CD14-positive monocyte (primary cell): ENCODE results near the gene THSD7B. TPM values are rescaled to one million over a fixed set of nuclear protein-coding genes. Genes with fewer than 3 reads are reported as not detected.

ENCODE experiments used
- DNase-seq, 3 donors: peaks; one replicate each; pipeline ENCODE4 v3.0.0-alpha.2; 2011 to 2022
- H2AFZ ChIP-seq: 2 replicates; pipeline ENCODE4 v1.6.0; 2012; ENCODE audit warnings: mild to moderate bottlenecking, low read depth, low read length, inconsistent platforms; ENCODE audit not compliant: insufficient read depth, poor library complexity, severe bottlenecking
- H3K27ac ChIP-seq, 2 donors: 1 replicate in 1 of 2; 2 replicates in 1 of 2; pipeline ENCODE4 v1.5.1; 2012 to 2013; ENCODE audit warnings: low read length in 2 of 2, control low read depth in 1 of 2, inconsistent platforms in 1 of 2, low read depth in 1 of 2, mild to moderate bottlenecking in 1 of 2
- H3K27me3 ChIP-seq, 2 donors: one replicate each; pipeline versions ENCODE4 v1.6.0 to v1.6.1; 2011 to 2013; ENCODE audit warnings: low read length in 2 of 2; ENCODE audit not compliant: control insufficient read depth in 2 of 2, insufficient read depth in 2 of 2
- H3K36me3 ChIP-seq, 2 donors: replicated peaks in 1 of 2; 1 replicate in 1 of 2; 2 replicates in 1 of 2; pipeline versions ENCODE4 v1.5.1 to v1.6.1; 2012 to 2013; ENCODE audit warnings: low read length in 2 of 2, control low read depth in 1 of 2, inconsistent platforms in 1 of 2, mild to moderate bottlenecking in 1 of 2; ENCODE audit not compliant: insufficient read depth in 2 of 2, control insufficient read depth in 1 of 2
- H3K4me1 ChIP-seq, 2 donors: 1 replicate in 1 of 2; 2 replicates in 1 of 2; pipeline versions ENCODE4 v1.5.1 to v1.6.1; 2012 to 2013; ENCODE audit warnings: low read length in 2 of 2, control low read depth in 1 of 2, inconsistent platforms in 1 of 2, mild to moderate bottlenecking in 1 of 2, moderate library complexity in 1 of 2; ENCODE audit not compliant: insufficient read depth in 2 of 2, control insufficient read depth in 1 of 2
- H3K4me2 ChIP-seq: replicated peaks from 2 replicates; pipeline ENCODE3; 2012; ENCODE audit warnings: low read length, moderate library complexity, mild to moderate bottlenecking; ENCODE audit not compliant: poor library complexity, severe bottlenecking; ENCODE audit errors: extremely low read depth
- H3K4me3 ChIP-seq, 3 experiments: fragments of 200-600 bp in 1 of 3; sonication (generic) in 1 of 3; replicated peaks in 1 of 3; 1 replicate in 2 of 3; 2 replicates in 1 of 3; pipeline ENCODE4 v1.5.1; 2011 to 2013; ENCODE audit warnings: low read length in 3 of 3, mild to moderate bottlenecking in 3 of 3, control low read depth in 2 of 3, low read depth in 2 of 3, inconsistent platforms in 1 of 3, moderate library complexity in 1 of 3
- H3K79me2 ChIP-seq: 2 replicates; pipeline ENCODE4 v1.6.0; 2012; ENCODE audit warnings: mild to moderate bottlenecking, control low read depth, inconsistent platforms, low read length, moderate library complexity; ENCODE audit not compliant: insufficient read depth
- H3K9ac ChIP-seq: 2 replicates; pipeline ENCODE4 v1.6.0; 2017; ENCODE audit warnings: low read length, mild to moderate bottlenecking; ENCODE audit not compliant: insufficient read depth, poor library complexity, severe bottlenecking
- H3K9me3 ChIP-seq, 2 donors: replicated peaks in 1 of 2; 1 replicate in 1 of 2; 2 replicates in 1 of 2; pipeline versions ENCODE4 v1.5.1 to v1.6.1; 2012 to 2013; ENCODE audit warnings: low read length in 2 of 2, control low read depth in 1 of 2; ENCODE audit not compliant: control insufficient read depth in 1 of 2, insufficient read depth in 1 of 2
- H4K20me1 ChIP-seq: 2 replicates; pipeline ENCODE4 v1.6.0; 2012; ENCODE audit warnings: mild to moderate bottlenecking, low read length, control low read depth, moderate library complexity; ENCODE audit not compliant: insufficient read depth
- H3K27ac Mint-ChIP-seq, 7 donors: one replicate each; pipeline ENCODE4 v1.8.0; 2020; ENCODE audit warnings: mild to moderate bottlenecking in 7 of 7, mixed read lengths in 7 of 7, moderate library complexity in 6 of 7, inconsistent platforms in 2 of 7
- H3K27me3 Mint-ChIP-seq, 3 donors: one replicate each; pipeline ENCODE4 v1.8.0; 2021 to 2022; ENCODE audit warnings: low read depth in 3 of 3, mild to moderate bottlenecking in 3 of 3, mixed read lengths in 3 of 3, moderate library complexity in 3 of 3, inconsistent platforms in 1 of 3
- H3K36me3 Mint-ChIP-seq, 2 donors: one replicate each; pipeline ENCODE4 v1.8.0; 2020; ENCODE audit warnings: mixed read lengths in 2 of 2, inconsistent platforms in 1 of 2, mild to moderate bottlenecking in 1 of 2
- H3K4me1 Mint-ChIP-seq: one replicate; pipeline ENCODE4 v1.8.0; 2020; ENCODE audit warnings: mild to moderate bottlenecking, mixed read lengths
- H3K4me3 Mint-ChIP-seq, 2 donors: one replicate each; pipeline ENCODE4 v1.8.0; 2020; ENCODE audit warnings: mild to moderate bottlenecking in 2 of 2, mixed read lengths in 2 of 2, moderate library complexity in 1 of 2
- H3K9me3 Mint-ChIP-seq, 7 donors: one replicate each; pipeline ENCODE4 v1.8.0; 2020 to 2022; ENCODE audit warnings: mixed read lengths in 7 of 7, mild to moderate bottlenecking in 6 of 7, moderate library complexity in 6 of 7, inconsistent platforms in 2 of 7
- WGBS: methylation state at CpG from one replicate; pipeline ENCODE4 v1.1.5; 2013; ENCODE audit warnings: missing lambda C conversion rate; ENCODE audit not compliant: insufficient coverage; 5-methylcytosine and 5-hydroxymethylcytosine counted together
- intact Hi-C, 2 donors: fragments of 100-400 bp; cut with micrococcal nuclease; formaldehyde crosslinking; loops; one replicate each; pipeline versions ENCODE4 v1.15.0 to v1.15.1; 2023
- polyA plus RNA-seq, 3 donors: library from polyadenylated mRNA; depleted of rRNA in 1 of 3; unstranded in 2 of 3; stranded (reverse) in 1 of 3; fragments of 300-500 nt in 2 of 3; fragments of >200 nt in 1 of 3; fragmentation: Illumina TruSeq in 2 of 3; gene quantifications; 1 replicate in 2 of 3; 2 replicates in 1 of 3; pipeline ENCODE4 v1.2.3, GENCODE V29; 2012 to 2021
- TF ChIP-seq, protein P1 (sequence below): fragments of 200-600 bp; IDR thresholded peaks from one replicate; pipeline ENCODE4 v1.8.0; 2022; ENCODE audit warnings: antibody characterized with exemption, mild to moderate bottlenecking

Gene THSD7B
- polyA plus RNA-seq, 3 donors = not detected

DNA sequence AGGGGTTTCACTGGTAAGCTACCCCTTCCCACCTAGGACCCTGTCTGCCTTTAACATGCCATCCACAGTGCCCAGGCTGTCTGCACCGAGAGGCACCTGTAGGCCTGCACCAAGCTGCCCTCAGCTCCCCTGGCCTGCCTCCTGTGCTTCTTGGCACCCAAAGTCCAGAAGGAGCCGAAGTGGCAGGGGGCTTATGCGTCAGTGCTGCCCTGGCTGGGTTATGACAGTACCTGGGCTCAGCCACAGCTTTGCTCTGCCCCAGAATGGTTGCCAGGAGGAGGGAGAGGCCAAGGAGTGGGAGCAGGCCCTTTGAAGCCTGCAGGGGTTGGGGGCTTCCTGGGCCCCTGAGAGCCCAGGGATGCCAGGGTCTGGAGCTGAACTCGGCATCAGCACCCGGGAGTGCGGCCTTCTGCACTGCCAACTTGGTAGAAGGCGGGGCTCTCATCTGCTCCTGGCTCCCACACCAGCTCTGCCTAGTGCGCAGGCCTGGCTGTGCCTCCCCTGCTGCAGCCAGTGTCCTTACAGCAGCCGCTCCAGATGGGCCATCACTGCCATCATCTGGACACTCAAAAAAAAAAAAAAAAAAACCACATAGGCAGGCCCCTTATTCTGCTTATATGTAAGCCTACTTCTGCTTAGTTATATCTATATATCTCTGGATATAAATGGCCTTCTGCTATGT is 155.4 kb downstream of the THSD7B start:
- no peaks in the 10 kb centered on the region for H3K79me2 ChIP-seq
- H3K27ac Mint-ChIP-seq = no peak overlapping the region
- H3K36me3 ChIP-seq = no peaks in the 10 kb centered on the region
- DNase-seq = no peak
- H3K9me3 ChIP-seq = peaks cover 0 to 16% of the 10 kb centered on the region in 2 donors
- H4K20me1 ChIP-seq = no peaks in the 10 kb centered on the region
- no peak overlapping the region for H2AFZ ChIP-seq
- TF ChIP-seq, protein P1, sequence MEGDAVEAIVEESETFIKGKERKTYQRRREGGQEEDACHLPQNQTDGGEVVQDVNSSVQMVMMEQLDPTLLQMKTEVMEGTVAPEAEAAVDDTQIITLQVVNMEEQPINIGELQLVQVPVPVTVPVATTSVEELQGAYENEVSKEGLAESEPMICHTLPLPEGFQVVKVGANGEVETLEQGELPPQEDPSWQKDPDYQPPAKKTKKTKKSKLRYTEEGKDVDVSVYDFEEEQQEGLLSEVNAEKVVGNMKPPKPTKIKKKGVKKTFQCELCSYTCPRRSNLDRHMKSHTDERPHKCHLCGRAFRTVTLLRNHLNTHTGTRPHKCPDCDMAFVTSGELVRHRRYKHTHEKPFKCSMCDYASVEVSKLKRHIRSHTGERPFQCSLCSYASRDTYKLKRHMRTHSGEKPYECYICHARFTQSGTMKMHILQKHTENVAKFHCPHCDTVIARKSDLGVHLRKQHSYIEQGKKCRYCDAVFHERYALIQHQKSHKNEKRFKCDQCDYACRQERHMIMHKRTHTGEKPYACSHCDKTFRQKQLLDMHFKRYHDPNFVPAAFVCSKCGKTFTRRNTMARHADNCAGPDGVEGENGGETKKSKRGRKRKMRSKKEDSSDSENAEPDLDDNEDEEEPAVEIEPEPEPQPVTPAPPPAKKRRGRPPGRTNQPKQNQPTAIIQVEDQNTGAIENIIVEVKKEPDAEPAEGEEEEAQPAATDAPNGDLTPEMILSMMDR = no peak
- H3K4me3 Mint-ChIP-seq = no peak overlapping the region
- intact Hi-C loops = no loop called here
- H3K9ac ChIP-seq = no peak overlapping the region
- WGBS = 89% methylated on average over 7 of the region's 9 CpGs
- no peaks in the 10 kb centered on the region for H3K27me3 ChIP-seq
- H3K4me3 ChIP-seq = no peak overlapping the region
- no peak overlapping the region for H3K4me2 ChIP-seq
- no peaks in the 10 kb centered on the region for H3K36me3 Mint-ChIP-seq
- no peak overlapping the region for H3K27ac ChIP-seq
- H3K4me1 Mint-ChIP-seq = no peaks in the 10 kb centered on the region
- H3K27me3 Mint-ChIP-seq = peaks cover 0 to 2% (median 0%) of the 10 kb centered on the region in 3 donors
- H3K4me1 ChIP-seq = no peaks in the 10 kb centered on the region
- peaks cover 0 to 11% (median 3%) of the 10 kb centered on the region in 7 donors for H3K9me3 Mint-ChIP-seq

DNA sequence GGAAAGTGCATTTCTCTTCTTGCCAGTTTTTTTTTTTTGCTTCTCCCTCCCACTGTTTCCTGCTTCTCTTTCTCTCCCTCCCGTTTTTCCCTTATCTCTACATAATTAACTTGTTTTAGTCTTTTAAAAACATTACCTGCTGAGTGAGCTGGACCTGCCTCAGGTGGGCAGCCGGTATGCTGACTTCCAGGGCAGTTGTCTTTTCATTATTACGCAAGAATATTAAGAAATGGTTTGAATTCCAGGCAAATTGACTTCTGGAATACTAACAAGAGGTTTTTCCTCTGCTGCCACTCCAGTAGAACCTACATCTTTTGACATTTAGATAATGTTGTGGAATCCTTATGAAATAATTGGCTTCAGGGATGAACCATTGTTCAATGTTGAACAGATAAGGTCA is 161.8 kb downstream of the THSD7B start:
- Mint-ChIP-seq H3K4me1 (no peaks in the 10 kb centered on the region), H3K27me3 (peaks cover 0 to 2% (median 0%) of the 10 kb centered on the region in 3 donors), H3K27ac (no peak overlapping the region), H3K4me3 (no peak overlapping the region), H3K9me3 (peaks cover 0 to 4% (median 0%) of the 10 kb centered on the region in 7 donors), H3K36me3 (no peaks in the 10 kb centered on the region)
- 53% methylated on average over 2 of the region's 3 CpGs for WGBS
- intact Hi-C loops = no loop called here
- DNase-seq = no peak
- Histone ChIP-seq H3K27ac (no peak overlapping the region), H3K9ac (no peak overlapping the region), H2AFZ (no peak overlapping the region), H3K4me2 (no peak overlapping the region), H3K36me3 (no peaks in the 10 kb centered on the region), H3K4me3 (no peak overlapping the region), H3K9me3 (no peaks in the 10 kb centered on the region), H4K20me1 (no peaks in the 10 kb centered on the region), H3K4me1 (no peaks in the 10 kb centered on the region), H3K27me3 (no peaks in the 10 kb centered on the region), H3K79me2 (no peaks in the 10 kb centered on the region)
- TF ChIP-seq, protein P1 = no peak
